Endothelial cell of umbilical vein (primary cell): ENCODE data around the gene AMIGO3.

Source experiments
- CTCF ChIP-seq, 2 donors: IDR thresholded peaks; 1 replicate in 1 of 2; 2 replicates in 1 of 2; pipeline ENCODE4 v1.5.1; 2011; ENCODE audit warnings: low read length in 2 of 2, mild to moderate bottlenecking in 2 of 2, moderate library complexity in 2 of 2, control low read depth in 1 of 2, inconsistent platforms in 1 of 2, low read depth in 1 of 2; ENCODE audit not compliant: insufficient read depth in 1 of 2; ENCODE audit errors: extremely low read depth in 1 of 2
- EZH2 ChIP-seq: IDR thresholded peaks from 2 replicates; pipeline ENCODE4 v1.6.1; 2012; ENCODE audit warnings: borderline replicate concordance, low read depth, mild to moderate bottlenecking, moderate library complexity, low read length, inconsistent platforms; ENCODE audit not compliant: severe bottlenecking
- JUN ChIP-seq: IDR thresholded peaks from 2 replicates; pipeline ENCODE4 v1.6.1; 2011; ENCODE audit warnings: borderline replicate concordance, low read depth; ENCODE audit not compliant: insufficient read length, insufficient read depth
- MAX ChIP-seq: IDR thresholded peaks from 2 replicates; pipeline ENCODE4 v1.6.1; 2011; ENCODE audit not compliant: insufficient read depth, insufficient read length
- POLR2A ChIP-seq: IDR thresholded peaks from 2 replicates; pipeline ENCODE4 v1.6.1; 2012; ENCODE audit warnings: low read depth, mild to moderate bottlenecking, control low read depth, low read length

GRCh38 chr3:49704629-49705028 lies 14.9 kb downstream of the AMIGO3 start:
- TF ChIP-seq MAX, result no peak
- no peak for TF ChIP-seq POLR2A
- no peak for TF ChIP-seq CTCF (IDR thresholded peaks at IDR 0.05; ENCODE audit: extremely low read depth in 1 of 2, insufficient read depth in 1 of 2, low read depth in 1 of 2, low read length in 2 of 2)
- TF ChIP-seq JUN, result no peak
- TF ChIP-seq EZH2, result no peak
